ENCODE data around the gene COX5B. TPM values are rescaled to one million over a fixed set of nuclear protein-coding genes. Genes with fewer than 3 reads are reported as not detected.
"Not testable (repeated sequence)": the region's sequence is repeated elsewhere in the genome, so short reads cannot be mapped to it uniquely, and the experiment has no call there.

Gene COX5B
- total RNA-seq, 1 donor from 2014 or later, result 285 TPM

GRCh38 chr2:97654309-97654708 lies 8.4 kb downstream of the COX5B start:
- DNase-seq, result no peak

GRCh38 chr2:97654791-97655190 lies 8.9 kb downstream of the COX5B start:
- no peak for DNase-seq

- no peak for DNase-seq
Measured at GRCh38 chr2:97656129-97656755, 10.4 kb downstream of the COX5B start.

GRCh38 chr2:97656905-97657587 lies 11.2 kb downstream of the COX5B start:
- no peak for DNase-seq

GRCh38 chr2:97657986-97658690 lies 12.3 kb downstream of the COX5B start:
- no peak for DNase-seq

- no peak for DNase-seq
Measured at GRCh38 chr2:97658691-97659157, 12.9 kb downstream of the COX5B start.

GRCh38 chr2:97659256-97660043 lies 13.6 kb downstream of the COX5B start:
- no peak for DNase-seq

GRCh38 chr2:97660044-97660774 lies 14.3 kb downstream of the COX5B start:
- DNase-seq, result no peak

GRCh38 chr2:97660775-97661389 lies 15.0 kb downstream of the COX5B start:
- DNase-seq, result no peak

- no peak for DNase-seq
Measured at GRCh38 chr2:97661927-97662326, 16.1 kb downstream of the COX5B start.

- no peak for DNase-seq
Measured at GRCh38 chr2:97662386-97662894, 16.6 kb downstream of the COX5B start.

- DNase-seq, result peak; percentile 38
Measured at GRCh38 chr2:97662895-97663625, 17.2 kb downstream of the COX5B start.

GRCh38 chr2:97663626-97663961 lies 17.7 kb downstream of the COX5B start:
- DNase-seq, result no peak

GRCh38 chr2:97663962-97664635 lies 18.2 kb downstream of the COX5B start, which contains the start of gene ACTR1B:
TSS of gene ACTR1B (minus strand) at chr2:97664044. CDS start at chr2:97663890, 154 bp downstream.
- DNase-seq, result peak; percentile 98

- DNase-seq, result no peak
Measured at GRCh38 chr2:97664636-97664970, 18.7 kb downstream of the COX5B start.

GRCh38 chr2:97669448-97669847 lies 23.6 kb downstream of the COX5B start, which contains the start of gene C2orf92:
TSS of gene C2orf92 (plus strand) at chr2:97669713. CDS start at chr2:97669789, 76 bp downstream.
- DNase-seq, result no peak

GRCh38 chr2:97670471-97670870 lies 24.6 kb downstream of the COX5B start:
- no peak for DNase-seq

GRCh38 chr2:97671526-97671925 lies 25.7 kb downstream of the COX5B start:
- no peak for DNase-seq

- not testable (repeated sequence) for DNase-seq
Measured at GRCh38 chr2:97672606-97673140, 26.8 kb downstream of the COX5B start.

Data from skin of body (tissue), 2 donors.